Stimulated activated CD4-positive, alpha-beta T cell treated with anti-CD3 and anti-CD28 coated beads, TNF-alpha, amount 100 ng/mL, for 1 hour (primary cell): ENCODE results near the gene HMGB2.
A peak's percentile ranks its signal among the peaks of the same experiment; 100 is the strongest.

Source experiments
- DNase-seq, 3 donors: peaks; one replicate each; pipeline ENCODE4 v3.0.0-alpha.2; 2020; ENCODE audit warnings: low read depth in 3 of 3, low spot score in 1 of 3

The HMGB2 gene

GRCh38 chr4:173334891-173335752, 964 bp upstream of the HMGB2 start:
- DNase-seq, result no peak

GRCh38 chr4:173333658-173334084, 487 bp downstream of the HMGB2 start:
- DNase-seq, result peak in 2 of 3 donors; percentile 11 to 34

GRCh38 chr4:173332963-173333657, 1.0 kb downstream of the HMGB2 start:
- no peak for DNase-seq

GRCh38 chr4:173332021-173332487, 2.1 kb downstream of the HMGB2 start:
- DNase-seq, result no peak

- no peak for DNase-seq
Observed at GRCh38 chr4:173330590-173330989, 3.6 kb downstream of the HMGB2 start.

GRCh38 chr4:173328236-173328901, 5.8 kb downstream of the HMGB2 start:
- DNase-seq, result no peak

GRCh38 chr4:173325007-173325736, 9.0 kb downstream of the HMGB2 start:
- no peak for DNase-seq

- DNase-seq, result no peak
Observed at GRCh38 chr4:173319696-173320095, 14.5 kb downstream of the HMGB2 start.

- no peak for DNase-seq
Observed at GRCh38 chr4:173318648-173319211, 15.4 kb downstream of the HMGB2 start.

GRCh38 chr4:173318240-173318639, 15.9 kb downstream of the HMGB2 start:
- DNase-seq, result no peak

GRCh38 chr4:173317004-173317403, 17.2 kb downstream of the HMGB2 start:
- DNase-seq, result no peak

- no peak for DNase-seq
Observed at GRCh38 chr4:173316060-173316459, 18.1 kb downstream of the HMGB2 start.

GRCh38 chr4:173314715-173315114, 19.4 kb downstream of the HMGB2 start:
- no peak for DNase-seq

GRCh38 chr4:173311368-173311767, 22.8 kb downstream of the HMGB2 start:
- no peak for DNase-seq

- no peak for DNase-seq
Observed at GRCh38 chr4:173307778-173308177, 26.4 kb downstream of the HMGB2 start.

- no peak for DNase-seq
Observed at GRCh38 chr4:173301518-173302201, 32.5 kb downstream of the HMGB2 start.

GRCh38 chr4:173294444-173294843, 39.7 kb downstream of the HMGB2 start:
- no peak for DNase-seq

GRCh38 chr4:173293663-173294062, 40.5 kb downstream of the HMGB2 start:
- DNase-seq, result no peak

- no peak for DNase-seq
Observed at GRCh38 chr4:173291899-173292298, 42.3 kb downstream of the HMGB2 start.

- no peak for DNase-seq
Observed at GRCh38 chr4:173289353-173289727, 44.8 kb downstream of the HMGB2 start.
